GM12873 (cell line): ENCODE measurements around the gene SLC25A43.

Experiments used
- CTCF ChIP-seq: IDR thresholded peaks from 2 replicates; pipeline ENCODE4 v1.5.1; 2012; ENCODE audit warnings: low read depth, mild to moderate bottlenecking, moderate library complexity, low read length, control low read depth; ENCODE audit not compliant: insufficient read depth; ENCODE audit errors: missing control alignments

SLC25A43 gene

GRCh38 chrX:119402588-119402987, 3.5 kb downstream of the SLC25A43 start:
- TF ChIP-seq CTCF = no peak

GRCh38 chrX:119406776-119407175, 7.6 kb downstream of the SLC25A43 start:
- no peak for TF ChIP-seq CTCF

GRCh38 chrX:119407681-119408080, 8.5 kb downstream of the SLC25A43 start:
- no peak for TF ChIP-seq CTCF

DNA sequence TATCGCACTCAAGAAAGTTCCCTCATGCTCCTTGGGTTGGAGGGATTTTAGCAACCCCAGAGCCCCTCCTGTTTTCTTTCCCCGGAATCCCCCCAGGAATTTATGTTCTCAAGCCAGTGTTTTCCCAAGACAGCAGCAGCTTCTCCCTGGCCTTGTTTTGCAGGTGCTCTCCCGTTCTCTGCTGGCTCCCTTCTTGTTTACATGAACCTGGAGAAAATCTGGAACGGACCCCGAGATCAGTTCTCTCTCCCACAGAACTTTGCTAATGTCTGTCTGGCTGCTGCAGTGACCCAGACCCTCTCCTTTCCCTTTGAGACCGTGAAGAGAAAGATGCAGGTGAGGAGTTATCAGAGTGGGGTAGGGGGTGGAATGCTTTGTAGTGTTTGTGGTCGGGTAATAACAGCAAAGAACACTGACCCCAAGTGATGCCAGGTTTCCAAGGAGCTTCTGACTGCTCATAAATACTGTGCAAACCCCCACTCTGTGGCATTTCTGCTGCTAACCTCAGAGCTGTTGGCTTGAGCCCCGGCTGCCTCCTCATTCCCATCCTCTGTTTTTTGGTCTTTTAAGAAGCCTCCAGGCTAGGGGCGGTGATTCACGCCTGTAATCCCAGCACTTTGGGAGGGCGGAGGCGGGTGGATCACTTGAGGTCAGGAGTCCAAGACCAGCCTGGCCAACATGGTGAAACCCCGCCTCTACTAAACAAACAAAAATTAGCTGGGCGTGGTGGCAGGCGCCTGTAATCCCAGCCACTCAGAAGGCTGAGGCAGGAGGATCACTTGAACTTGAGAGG, 11.1 kb downstream of the SLC25A43 start:
- TF ChIP-seq CTCF = no peak

GRCh38 chrX:119410854-119411253, 11.7 kb downstream of the SLC25A43 start:
- TF ChIP-seq CTCF = no peak

DNA sequence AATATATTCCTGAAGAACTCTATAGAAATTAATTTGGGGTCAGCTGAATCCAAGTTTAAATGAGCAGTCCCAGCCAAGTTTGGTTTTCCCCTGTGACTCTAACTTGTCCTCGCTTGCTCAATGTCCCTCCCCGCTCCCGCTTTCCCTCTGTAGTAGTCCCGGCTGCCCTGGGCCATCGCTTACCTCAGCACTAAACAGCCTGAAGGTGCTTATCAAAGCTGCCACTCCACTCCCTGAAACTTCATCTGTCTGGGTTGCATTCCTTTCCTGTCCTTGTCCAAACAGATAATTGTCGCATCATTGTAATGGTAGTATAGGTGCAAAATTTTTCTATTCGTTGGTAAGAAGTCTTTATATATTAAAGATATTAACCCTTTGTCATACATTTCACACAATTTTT, 12.8 kb downstream of the SLC25A43 start:
- TF ChIP-seq CTCF = no peak

DNA sequence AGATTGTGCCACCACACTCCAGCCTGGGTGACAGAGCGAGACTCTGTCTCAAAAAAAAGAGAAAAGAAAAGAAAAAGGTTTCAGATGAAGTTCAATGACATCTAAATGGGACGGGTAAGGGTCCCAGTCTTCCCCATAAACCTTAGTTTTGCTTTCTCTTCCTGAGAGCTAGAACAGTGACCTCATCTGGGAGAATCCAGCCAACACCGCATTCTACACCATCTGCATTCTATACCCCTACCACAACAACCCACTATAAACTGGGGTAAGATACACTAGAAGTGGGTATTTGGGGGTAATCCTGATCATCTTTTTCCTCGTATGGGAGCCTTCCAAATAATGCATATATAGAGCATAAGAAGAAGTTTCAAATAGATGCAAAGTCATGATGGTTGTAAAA, 18.2 kb downstream of the SLC25A43 start:
- TF ChIP-seq CTCF = no peak
